Adipocyte (in vitro differentiated cells): ENCODE results near the gene CTXN1.
A peak's percentile ranks its signal among the peaks of the same experiment; 100 is the strongest.

Experiments
- DNase-seq: peaks from one replicate; pipeline ENCODE4 v3.0.0-alpha.2; 2015; ENCODE audit warnings: low read depth
- H3K27me3 ChIP-seq: replicated peaks from 2 replicates; pipeline ENCODE4 v1.7.0; 2013; ENCODE audit warnings: mild to moderate bottlenecking, low read length, moderate library complexity; ENCODE audit not compliant: control insufficient read depth, insufficient read depth
- H3K36me3 ChIP-seq: 2 replicates; pipeline ENCODE4 v1.7.0; 2013; ENCODE audit warnings: low read length, mild to moderate bottlenecking, moderate library complexity; ENCODE audit not compliant: control insufficient read depth, insufficient read depth, severe bottlenecking
- H3K4me1 ChIP-seq: 2 replicates; pipeline ENCODE4 v1.7.0; 2013; ENCODE audit warnings: mild to moderate bottlenecking, low read length, moderate library complexity; ENCODE audit not compliant: control insufficient read depth, insufficient read depth
- H3K4me3 ChIP-seq: 2 replicates; pipeline ENCODE4 v1.7.0; 2013; ENCODE audit warnings: mild to moderate bottlenecking, low read length, moderate library complexity
- H3K9ac ChIP-seq: 2 replicates; pipeline ENCODE4 v1.7.0; 2013; ENCODE audit warnings: mild to moderate bottlenecking, low read length, moderate library complexity
- H3K9me3 ChIP-seq: 2 replicates; pipeline ENCODE4 v1.7.0; 2013; ENCODE audit warnings: mild to moderate bottlenecking, low read length, moderate library complexity; ENCODE audit not compliant: control insufficient read depth

CTXN1 gene

GRCh38 chr19:7926021-7926726 is at the start of gene CTXN1:
Gene CTXN1 (minus strand): TSS chr19:7926135. CDS start chr19:7925538, 597 bp downstream.
- Histone ChIP-seq H3K36me3 (peaks cover 23% of the 10 kb centered on the region), H3K9ac (peak within 1 kb of the TSS; percentile 83), H3K4me3 (peak within 1 kb of the TSS; percentile 78), H3K9me3 (no peaks in the 10 kb centered on the region), H3K4me1 (peaks cover 36% of the 10 kb centered on the region), H3K27me3 (no peaks in the 10 kb centered on the region)
- DNase-seq = peak; percentile 81

GRCh38 chr19:7975037-7975436 is 49.1 kb upstream of the CTXN1 start:
- no peaks in the 10 kb centered on the region for H3K27me3 ChIP-seq
- peaks cover 60% of the 10 kb centered on the region for H3K36me3 ChIP-seq
- no peak for DNase-seq
- H3K4me1 ChIP-seq = no peaks in the 10 kb centered on the region
- no peak overlapping the region for H3K4me3 ChIP-seq
- no peaks in the 10 kb centered on the region for H3K9me3 ChIP-seq
- no peak overlapping the region for H3K9ac ChIP-seq

- Histone ChIP-seq H3K27me3 (no peaks in the 10 kb centered on the region), H3K4me1 (no peaks in the 10 kb centered on the region), H3K36me3 (peaks cover 56% of the 10 kb centered on the region), H3K9me3 (no peaks in the 10 kb centered on the region), H3K9ac (no peak overlapping the region), H3K4me3 (no peak overlapping the region)
- DNase-seq = no peak
These were observed 47.9 kb upstream of the CTXN1 start for GRCh38 chr19:7973883-7974282.

- no peak overlapping the region for H3K9ac ChIP-seq
- peaks cover 55% of the 10 kb centered on the region for H3K36me3 ChIP-seq
- no peaks in the 10 kb centered on the region for H3K27me3 ChIP-seq
- no peaks in the 10 kb centered on the region for H3K4me1 ChIP-seq
- no peaks in the 10 kb centered on the region for H3K9me3 ChIP-seq
- H3K4me3 ChIP-seq = no peak overlapping the region
- DNase-seq = no peak
These were observed 45.9 kb upstream of the CTXN1 start for GRCh38 chr19:7971553-7972520.

GRCh38 chr19:7970716-7971448 is 44.9 kb upstream of the CTXN1 start:
- Histone ChIP-seq H3K9me3 (no peaks in the 10 kb centered on the region), H3K9ac (no peak overlapping the region), H3K36me3 (peaks cover 57% of the 10 kb centered on the region), H3K27me3 (no peaks in the 10 kb centered on the region), H3K4me1 (no peaks in the 10 kb centered on the region), H3K4me3 (no peak overlapping the region)
- peak; percentile 64 for DNase-seq

GRCh38 chr19:7969555-7969939 is 43.6 kb upstream of the CTXN1 start:
- Histone ChIP-seq H3K9ac (no peak overlapping the region), H3K36me3 (peaks cover 69% of the 10 kb centered on the region), H3K4me1 (no peaks in the 10 kb centered on the region), H3K9me3 (no peaks in the 10 kb centered on the region), H3K27me3 (no peaks in the 10 kb centered on the region), H3K4me3 (no peak overlapping the region)
- DNase-seq = no peak

- H3K4me1 ChIP-seq = no peaks in the 10 kb centered on the region
- peaks cover 68% of the 10 kb centered on the region for H3K36me3 ChIP-seq
- no peaks in the 10 kb centered on the region for H3K27me3 ChIP-seq
- H3K9ac ChIP-seq = no peak overlapping the region
- no peaks in the 10 kb centered on the region for H3K9me3 ChIP-seq
- no peak for DNase-seq
- H3K4me3 ChIP-seq = no peak overlapping the region
These were observed 43.0 kb upstream of the CTXN1 start for GRCh38 chr19:7968796-7969554.

GRCh38 chr19:7968008-7968795 is 42.3 kb upstream of the CTXN1 start:
- no peaks in the 10 kb centered on the region for H3K9me3 ChIP-seq
- H3K9ac ChIP-seq = no peak overlapping the region
- H3K36me3 ChIP-seq = peaks cover 69% of the 10 kb centered on the region
- H3K27me3 ChIP-seq = no peaks in the 10 kb centered on the region
- no peaks in the 10 kb centered on the region for H3K4me1 ChIP-seq
- DNase-seq = no peak
- no peak overlapping the region for H3K4me3 ChIP-seq

GRCh38 chr19:7965921-7966665 is 40.2 kb upstream of the CTXN1 start:
- H3K9ac ChIP-seq = no peak overlapping the region
- H3K9me3 ChIP-seq = no peaks in the 10 kb centered on the region
- no peak overlapping the region for H3K4me3 ChIP-seq
- DNase-seq = no peak
- H3K4me1 ChIP-seq = no peaks in the 10 kb centered on the region
- no peaks in the 10 kb centered on the region for H3K27me3 ChIP-seq
- peaks cover 73% of the 10 kb centered on the region for H3K36me3 ChIP-seq
